ENCODE data around the gene PTPRM.
"Not testable (repeated sequence)": the region's sequence is repeated elsewhere in the genome, so short reads cannot be mapped to it uniquely, and the experiment has no call there.

PTPRM gene

GRCh38 chr18:7735196-7735595 lies 168.1 kb downstream of the PTPRM start:
- no peak for DNase-seq

DNA sequence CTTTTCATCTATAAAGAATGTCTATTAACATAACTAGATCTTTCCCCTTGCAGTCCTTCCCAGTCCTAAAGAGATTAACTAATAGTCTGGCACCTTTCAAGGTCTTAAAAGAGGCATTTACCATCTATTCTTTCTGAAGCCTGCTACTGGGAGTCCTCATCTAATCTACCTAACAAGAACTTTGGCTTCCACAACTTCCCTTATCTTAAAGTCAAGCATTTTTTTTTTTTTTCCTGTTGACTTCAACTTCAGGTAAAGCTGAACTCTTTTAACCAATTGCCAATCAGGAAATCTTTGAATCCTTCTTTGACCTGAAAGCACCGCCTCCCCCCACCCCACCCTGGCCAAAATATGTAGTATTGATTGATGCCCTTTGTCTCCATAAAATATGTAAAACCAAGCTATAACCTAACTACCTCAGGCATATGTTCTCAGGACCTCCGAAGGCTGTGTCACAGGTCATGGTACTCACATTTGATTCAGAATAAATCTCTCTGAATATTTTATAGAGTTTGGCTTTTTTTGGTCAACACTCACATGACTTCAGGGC lies 168.6 kb downstream of the PTPRM start:
- DNase-seq, result no peak

GRCh38 chr18:7736526-7736925 lies 169.4 kb downstream of the PTPRM start:
- not testable (repeated sequence) for DNase-seq

DNA sequence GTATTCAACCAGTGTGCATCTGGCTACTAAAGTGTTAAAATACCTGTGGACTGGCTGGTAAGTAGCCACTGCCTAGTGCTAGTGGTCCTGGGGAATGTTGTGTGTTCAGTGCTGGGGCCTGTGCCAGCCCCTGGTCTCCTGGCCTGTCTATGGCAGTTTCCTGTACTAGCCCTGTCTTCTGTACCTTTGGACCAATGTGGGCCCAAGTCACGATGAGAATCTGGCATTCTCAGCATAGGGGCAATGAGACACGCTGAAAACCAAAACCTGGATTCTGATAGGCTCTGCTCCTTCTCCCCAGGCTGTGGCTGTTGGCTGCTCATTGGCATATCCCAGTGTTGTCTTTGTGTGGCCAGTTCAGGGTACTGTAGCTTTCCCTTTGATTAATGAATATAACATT lies 170.4 kb downstream of the PTPRM start:
- no peak for DNase-seq

DNA sequence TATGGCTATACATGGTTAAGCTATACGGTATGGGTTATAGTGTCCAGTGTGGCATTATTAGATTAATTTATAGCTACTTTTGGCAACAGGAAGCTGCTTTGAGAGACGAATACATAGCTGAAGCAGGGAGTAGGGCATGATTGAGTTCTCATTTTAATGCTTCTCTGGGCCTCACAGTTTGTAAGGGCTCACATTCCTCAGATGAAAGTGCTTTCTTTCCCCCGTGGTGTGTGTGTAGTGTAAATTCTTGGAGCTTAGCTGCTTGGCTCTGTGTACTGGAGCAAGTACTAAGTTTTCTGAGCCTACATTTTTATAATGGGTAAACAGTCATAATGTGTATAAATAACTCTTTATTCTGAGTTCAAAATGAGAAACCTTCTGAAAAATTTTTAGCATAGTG lies 173.7 kb downstream of the PTPRM start:
- DNase-seq, result no peak

GRCh38 chr18:7741640-7742039 lies 174.5 kb downstream of the PTPRM start:
- no peak for DNase-seq

- DNase-seq, result no peak
Measured at GRCh38 chr18:7742224-7742623, 175.1 kb downstream of the PTPRM start.

- no peak for DNase-seq
Measured at GRCh38 chr18:7743256-7743655, 176.1 kb downstream of the PTPRM start.

DNA sequence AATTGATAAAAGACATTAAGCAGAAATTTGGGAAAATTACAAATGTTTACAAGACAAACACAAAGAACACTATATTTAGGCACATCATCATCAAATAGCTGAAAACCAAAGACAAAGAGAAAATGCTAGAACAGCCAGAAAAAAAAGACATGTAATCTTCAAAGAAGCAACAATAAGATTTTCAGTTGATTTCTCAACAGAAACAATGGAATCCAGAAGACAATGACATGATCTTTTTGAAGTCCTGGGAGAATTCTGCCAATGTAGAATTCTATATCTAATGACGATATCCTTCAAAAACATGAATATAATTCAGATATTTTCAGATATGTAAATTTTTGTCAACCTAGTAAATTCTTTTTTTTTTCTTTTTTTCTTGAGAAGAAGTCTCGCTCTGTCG lies 179.0 kb downstream of the PTPRM start:
- DNase-seq, result no peak

GRCh38 chr18:7748251-7749007 lies 181.3 kb downstream of the PTPRM start:
- no peak for DNase-seq

- DNase-seq, result no peak
Measured at GRCh38 chr18:7749008-7749405, 181.9 kb downstream of the PTPRM start.

DNA sequence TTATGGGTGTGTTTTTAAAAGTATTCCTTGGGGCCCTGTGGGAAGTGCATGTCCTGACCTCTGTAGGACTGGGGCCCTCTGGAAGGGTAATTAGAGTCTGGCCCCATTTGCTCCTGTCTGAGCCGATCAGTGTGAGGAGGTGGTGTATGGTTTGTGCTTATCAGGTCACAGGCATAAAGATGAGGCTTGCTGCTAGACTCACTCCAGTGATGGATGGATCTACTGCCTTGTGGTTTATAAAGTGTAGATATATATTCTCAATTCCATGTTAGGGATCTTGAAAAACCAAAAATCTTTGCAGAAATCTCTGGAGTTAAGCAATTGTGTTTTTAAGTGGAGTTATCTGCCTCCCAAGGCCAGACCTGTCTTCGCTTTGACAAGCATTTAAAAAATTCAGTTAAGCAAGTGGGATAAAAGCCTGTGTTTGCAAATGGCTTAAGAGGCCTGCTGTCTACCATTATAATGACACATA lies 182.4 kb downstream of the PTPRM start:
- no peak for DNase-seq

GRCh38 chr18:7750095-7750663 lies 183.1 kb downstream of the PTPRM start:
- no peak for DNase-seq

DNA sequence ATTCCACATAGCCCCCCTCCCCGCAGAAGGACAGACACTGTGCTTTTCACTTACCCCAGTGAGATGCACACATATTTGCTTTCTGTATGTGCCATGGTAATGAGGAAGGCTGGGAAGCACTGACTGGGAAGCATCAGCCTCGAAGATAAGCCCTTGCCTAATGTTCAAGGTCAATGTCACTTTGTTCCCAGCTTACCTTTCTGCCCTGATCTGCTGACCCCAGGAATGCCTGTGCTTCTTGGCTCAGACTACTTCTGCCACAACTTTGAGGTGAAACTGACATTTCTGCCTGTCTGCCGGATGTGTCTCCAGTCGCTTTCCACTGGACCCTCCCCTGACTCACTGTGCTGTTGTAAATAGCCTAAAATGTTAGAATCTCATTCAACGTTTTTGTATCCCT lies 183.8 kb downstream of the PTPRM start:
- no peak for DNase-seq

DNA sequence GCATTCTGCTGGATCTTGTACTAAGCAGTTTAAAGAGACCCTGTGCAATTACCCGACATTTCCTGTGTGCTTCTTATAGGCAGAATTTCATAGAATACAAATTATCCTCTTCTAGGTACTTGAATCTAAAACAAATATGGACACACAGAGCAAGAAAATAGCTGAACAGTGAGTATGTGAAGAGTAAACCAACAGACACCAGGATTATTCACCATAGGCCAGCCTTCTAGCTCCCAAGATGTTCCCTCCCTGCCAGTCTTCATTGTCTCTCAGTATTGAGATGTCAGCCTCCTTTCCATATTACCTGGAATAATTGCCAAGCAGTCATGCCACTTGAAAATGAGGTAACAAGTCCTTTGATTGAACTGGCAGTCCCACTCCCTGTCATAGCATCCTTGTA lies 187.1 kb downstream of the PTPRM start:
- no peak for DNase-seq

DNA sequence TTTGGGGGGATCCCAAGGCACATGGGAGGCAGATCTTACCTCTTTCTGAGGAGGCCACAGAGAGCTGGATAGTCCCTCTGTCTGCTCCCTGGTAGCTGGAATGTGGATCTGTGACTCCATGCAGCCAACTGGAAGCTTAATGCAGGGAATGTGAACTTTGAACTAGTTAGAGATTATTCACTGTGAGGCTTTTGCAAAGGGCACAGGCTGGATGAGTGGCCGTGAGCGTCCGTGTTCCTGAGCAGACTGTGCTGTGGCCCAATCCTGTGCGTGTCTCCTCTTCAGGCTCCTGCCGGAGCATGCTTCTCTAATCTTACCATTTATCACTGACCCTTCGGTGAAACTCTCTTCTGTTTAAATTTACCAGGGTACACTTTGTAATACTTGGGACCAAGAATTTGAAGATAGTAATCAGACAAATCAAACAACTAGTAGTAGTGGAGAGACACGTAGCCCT lies 187.6 kb downstream of the PTPRM start:
- no peak for DNase-seq

GRCh38 chr18:7755753-7756475 lies 188.8 kb downstream of the PTPRM start:
- no peak for DNase-seq

DNA sequence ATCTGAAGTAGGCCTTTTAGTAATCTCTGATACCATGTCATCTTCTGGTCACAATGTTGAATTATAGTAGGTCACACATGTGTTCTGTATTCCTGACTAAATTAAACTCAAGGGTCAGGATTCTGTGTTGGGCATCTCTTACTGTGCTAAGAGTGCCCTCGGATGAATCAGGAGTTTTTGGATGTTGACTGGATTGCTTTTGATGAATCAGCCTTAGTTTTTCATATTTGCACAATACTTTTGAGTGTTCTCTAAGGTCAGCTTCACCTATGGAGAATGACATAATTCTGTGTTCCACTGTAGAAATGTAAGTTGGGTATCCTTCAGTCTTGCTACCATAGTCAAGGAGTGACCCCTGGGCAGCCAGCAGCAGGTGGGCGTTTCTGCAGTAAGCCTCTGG lies 190.1 kb downstream of the PTPRM start:
- DNase-seq, result no peak

DNA sequence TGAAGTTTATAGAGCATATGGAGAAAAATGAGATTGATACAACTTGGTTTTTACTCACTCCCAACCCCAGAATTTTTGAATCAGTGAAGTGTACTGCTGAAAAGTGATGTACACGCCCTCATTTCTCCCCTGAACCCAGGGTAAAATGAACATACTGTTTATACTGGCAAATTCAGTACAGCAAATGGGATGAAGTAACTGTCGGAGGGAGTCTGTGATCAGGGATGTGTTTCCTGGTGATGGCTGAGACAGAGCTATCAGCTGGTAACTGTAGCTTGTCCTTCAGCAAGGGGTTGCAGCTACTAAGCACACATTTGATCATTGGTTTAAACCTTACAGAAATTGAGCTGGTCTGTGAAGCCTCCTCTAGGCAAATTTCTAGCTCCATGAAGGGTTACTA lies 191.6 kb downstream of the PTPRM start:
- no peak for DNase-seq

DNA sequence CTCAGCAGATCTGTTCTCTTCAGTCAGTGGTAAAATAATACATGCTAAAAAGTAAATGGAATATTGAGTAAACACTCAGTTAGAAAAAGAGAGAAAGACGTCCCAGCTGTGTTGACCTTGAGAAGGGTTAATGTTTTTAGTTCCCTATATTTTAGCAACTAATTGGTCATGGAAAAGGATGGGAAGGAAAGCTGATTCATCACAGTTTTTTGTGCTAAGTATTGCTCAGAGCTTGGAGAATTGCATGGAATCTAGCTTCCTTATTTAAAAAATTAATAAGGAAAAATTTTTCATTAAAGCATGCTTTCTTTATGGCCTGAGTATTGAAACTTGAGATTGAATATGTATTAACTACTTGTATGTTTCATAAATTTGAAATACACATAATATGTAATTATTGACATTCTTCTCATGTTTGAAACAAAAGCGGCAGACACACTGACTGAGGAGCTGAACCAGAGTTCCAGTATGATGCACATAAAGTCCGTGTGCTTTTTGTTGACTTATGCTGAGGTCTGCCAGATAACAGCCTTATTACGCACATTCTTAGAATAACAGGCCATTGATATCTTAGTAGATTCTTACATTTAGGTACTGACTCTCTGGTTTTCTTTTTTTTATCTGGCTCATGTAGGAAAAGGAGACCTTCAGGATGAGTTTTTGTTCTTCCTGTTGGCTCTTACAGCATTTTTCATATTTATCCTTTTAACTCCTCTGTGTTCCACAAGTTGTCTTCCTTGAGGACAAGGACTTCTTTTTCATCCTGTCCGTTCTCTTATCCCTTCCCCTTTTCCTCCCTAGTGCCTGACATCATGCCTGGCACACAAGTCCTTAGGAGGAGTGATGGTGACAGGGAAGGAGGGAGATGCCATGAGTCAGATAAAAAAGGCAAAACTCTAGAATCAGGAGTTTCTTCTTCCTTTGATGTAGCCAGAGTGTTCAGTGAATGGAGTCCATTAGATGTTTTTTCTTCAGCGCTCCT lies 194.1 kb downstream of the PTPRM start:
- no peak for DNase-seq

GRCh38 chr18:7764405-7764804 lies 197.3 kb downstream of the PTPRM start:
- DNase-seq, result no peak

DNA sequence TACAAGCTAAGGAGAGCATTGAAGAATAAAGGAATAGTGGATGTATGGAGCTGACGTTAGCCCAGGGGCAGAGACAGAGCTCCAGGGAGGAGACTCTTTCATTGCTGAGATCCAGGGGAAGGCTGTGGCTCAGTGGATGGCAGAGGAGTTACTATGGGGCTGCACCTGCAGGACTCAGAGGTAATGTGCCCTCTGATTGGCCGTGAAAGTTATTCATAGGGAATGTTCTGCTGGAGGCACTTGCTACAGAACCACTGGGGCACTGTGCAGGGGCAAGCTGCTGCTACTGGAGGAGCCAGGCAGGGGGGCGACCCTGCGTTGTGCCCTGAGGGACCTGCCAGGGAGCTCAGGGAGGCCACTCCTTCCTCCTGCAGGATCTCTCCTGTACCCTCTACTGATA lies 199.2 kb downstream of the PTPRM start:
- no peak for DNase-seq
